Pancreas (tissue), 10 donors: ENCODE data around the gene SLC22A31. TPM values are rescaled to one million over a fixed set of nuclear protein-coding genes. Genes with fewer than 3 reads are reported as not detected.
"Not testable (repeated sequence)": the region's sequence is repeated elsewhere in the genome, so short reads cannot be mapped to it uniquely, and the experiment has no call there.

Experiments used
- ATAC-seq, 4 donors: fragments of 200-7000 bp; cut with Tn5 transposase; one replicate each; pipeline versions ENCODE4 v1.8.0 to v1.9.1; 2020; ENCODE audit warnings: mild to moderate bottlenecking in 4 of 4, moderate library complexity in 4 of 4
- DNase-seq, 6 donors: peaks; one replicate each; pipeline ENCODE4 v3.0.0-alpha.2; 2020
- FAIRE-seq: peaks from 2 replicates; lab custom pipeline; 2012; peaks lifted over from hg19 to GRCh38; lab: Jason Lieb, UNC
- H3K27ac ChIP-seq, 4 donors: fragments of 200-600 bp; sonication (generic); 1 replicate in 3 of 4; 2 replicates in 1 of 4; pipeline versions ENCODE4 v1.5.0 to v1.8.0; 2020
- H3K27me3 ChIP-seq, 4 donors: fragments of 200-600 bp; one replicate each; pipeline ENCODE4 v1.8.0; 2021
- H3K36me3 ChIP-seq, 3 donors: fragments of 200-600 bp; sonication (generic) in 1 of 3; one replicate each; pipeline versions ENCODE4 v1.5.0 to v1.8.0; 2020 to 2021
- H3K4me1 ChIP-seq, 3 donors: fragments of 200-600 bp; one replicate each; pipeline ENCODE4 v1.8.0; 2021
- H3K4me3 ChIP-seq, 4 donors: fragments of 200-600 bp; sonication (generic) in 2 of 4; one replicate each; pipeline versions ENCODE4 v1.5.0 to v1.8.0; 2020 to 2021
- H3K9me3 ChIP-seq, 4 donors: fragments of 200-600 bp; one replicate each; pipeline ENCODE4 v1.8.0; 2021
- CTCF ChIP-seq, 4 donors: fragments of 200-600 bp; sonication (generic) in 3 of 4; IDR thresholded peaks; one replicate each; pipeline versions ENCODE4 v1.5.0 to v1.8.0; 2021; ENCODE audit warnings: antibody characterized with exemption in 4 of 4
- WGBS, 2 donors: extraction: QIAGEN DNeasy Blood & Tissue Kit; methylation state at CpG; one replicate each; pipeline ENCODE4 v1.1.7; 2013; 5-methylcytosine and 5-hydroxymethylcytosine counted together
- intact Hi-C, 3 donors: fragments of 100-400 bp; cut with DNase I; formaldehyde crosslinking; loops; one replicate each; pipeline versions ENCODE4 v1.11.1 to v1.14.2; 2022
- polyA plus RNA-seq, 2 donors: library from polyadenylated mRNA; stranded (reverse); fragments of 200-250 nt; gene quantifications; one replicate each; pipeline ENCODE4 v1.2.3, GENCODE V29; 2013
- total RNA-seq, 6 donors: library from RNA; stranded (reverse); fragmentation: NEBNext Ultra II Directional in 4 of 6; extraction: Animal tissue kit (Norgen Biotek cat#: 25700) in 4 of 6; gene quantifications; one replicate each; pipeline versions ENCODE4 v1.2.1 to v1.2.4, GENCODE V29; 2021 to 2023
- donor health status: healthy with polysubstance abuse.
- donor health status: DM: no; HTN: no; CAD: no; lungs with moderate emphysema.
- donor health status: DM: no; HTN: no; CAD: no.
- donor health status: control.
- donor health status: control.
- donor health status: Bipolar disorder and iron deficiency.
- donor health status: DM: yes; HTN: yes; CAD: no.
- donor health status: DM: no; HTN: no; CAD: no.
- donor health status: DM: no; HTN: no; CAD: no.
- donor health status: DM: yes; HTN: yes; CAD: no.

Gene SLC22A31
- total and polyA plus RNA-seq, 8 donors, result 0.37 to 131 (median 39.0) TPM

- no peak for FAIRE-seq
- no peak overlapping the region for H3K27ac ChIP-seq
- ATAC-seq, result no peak
- 66 to 77% methylated on average over 12 to 14 of the region's 14 CpGs for WGBS, 2 donors
- peaks cover 0 to 5% (median 0%) of the 10 kb centered on the region in 4 donors for H3K27me3 ChIP-seq
- DNase-seq, result peak in 3 of 6 donors; percentile 39 to 82 (median 52)
- no peaks in the 10 kb centered on the region for H3K36me3 ChIP-seq
- peaks cover 0 to 7% (median 4%) of the 10 kb centered on the region in 3 donors for H3K4me1 ChIP-seq
- no peaks in the 10 kb centered on the region for H3K9me3 ChIP-seq
- TF ChIP-seq CTCF (IDR thresholded peaks at IDR 0.05), result no peak
- intact Hi-C loops, result loop anchor here in 2 of 3 donors (10.0 kb wide), 2 partner anchors 355 to 435 kb away; partner anchors contain the start of gene APRT (in 1 of the 2)
- H3K4me3 ChIP-seq, result no peak overlapping the region
Observed at GRCh38 chr16:89169778-89170177, 30.6 kb downstream of the SLC22A31 start.

GRCh38 chr16:89168381-89169189 lies 31.8 kb downstream of the SLC22A31 start:
- DNase-seq (peak in 3 of 6 donors; percentile 40 to 78 (median 61)), ATAC-seq (no peak), FAIRE-seq (no peak)
- H3K9me3 ChIP-seq, result no peaks in the 10 kb centered on the region
- peaks cover 0 to 5% (median 0%) of the 10 kb centered on the region in 4 donors for H3K27me3 ChIP-seq
- H3K4me3 ChIP-seq, result no peak overlapping the region
- WGBS, 2 donors, result 39 to 47% methylated on average over 23 of the region's 23 CpGs
- peaks cover 0 to 7% (median 4%) of the 10 kb centered on the region in 3 donors for H3K4me1 ChIP-seq
- H3K27ac ChIP-seq, result no peak overlapping the region
- intact Hi-C loops, result loop anchor here in 1 of 3 donors (10.0 kb wide), 1 partner anchor 434 kb away; no protein-coding TSS in a partner anchor
- TF ChIP-seq CTCF (IDR thresholded peaks at IDR 0.05), result no peak
- H3K36me3 ChIP-seq, result no peaks in the 10 kb centered on the region

GRCh38 chr16:89167425-89167941 lies 32.9 kb downstream of the SLC22A31 start:
- DNase-seq, result peak; percentile 68 to 97 (median 87)
- intact Hi-C loops, result loop anchor here in 1 of 3 donors (10.0 kb wide), 1 partner anchor 433 kb away; no protein-coding TSS in a partner anchor
- H3K4me3 ChIP-seq, result no peak overlapping the region
- WGBS, 2 donors, result 9% methylated on average over 18 of the region's 18 CpGs
- no peaks in the 10 kb centered on the region for H3K36me3 ChIP-seq
- H3K27me3 ChIP-seq, result peaks cover 0 to 5% (median 0%) of the 10 kb centered on the region in 4 donors
- no peak for FAIRE-seq
- H3K4me1 ChIP-seq, result peaks cover 0 to 7% (median 4%) of the 10 kb centered on the region in 3 donors
- no peaks in the 10 kb centered on the region for H3K9me3 ChIP-seq
- TF ChIP-seq CTCF (IDR thresholded peaks at IDR 0.05), result peak; percentile 73 to 76 (median 76)
- ATAC-seq, result peak; percentile 28 to 73 (median 64)
- no peak overlapping the region for H3K27ac ChIP-seq

GRCh38 chr16:89166696-89167424 lies 33.5 kb downstream of the SLC22A31 start:
- peaks cover 0 to 7% (median 4%) of the 10 kb centered on the region in 3 donors for H3K4me1 ChIP-seq
- H3K27me3 ChIP-seq, result peaks cover 0 to 5% (median under 1%) of the 10 kb centered on the region in 4 donors
- no peak overlapping the region for H3K27ac ChIP-seq
- H3K36me3 ChIP-seq, result no peaks in the 10 kb centered on the region
- no peaks in the 10 kb centered on the region for H3K9me3 ChIP-seq
- 42 to 46% methylated on average over 18 of the region's 18 CpGs for WGBS, 2 donors
- DNase-seq, result peak in 2 of 6 donors; percentile 30 to 61
- ATAC-seq, result no peak
- FAIRE-seq, result no peak
- no peak for TF ChIP-seq CTCF (IDR thresholded peaks at IDR 0.05)
- H3K4me3 ChIP-seq, result no peak overlapping the region
- intact Hi-C loops, result loop anchor here in 1 of 3 donors (10.0 kb wide), 1 partner anchor 432 kb away; no protein-coding TSS in a partner anchor

GRCh38 chr16:89165681-89165979 lies 34.7 kb downstream of the SLC22A31 start:
- not testable (repeated sequence) for H3K36me3 ChIP-seq, H3K4me3 ChIP-seq, FAIRE-seq, H3K9me3 ChIP-seq, H3K4me1 ChIP-seq, ATAC-seq, H3K27me3 ChIP-seq, H3K27ac ChIP-seq, DNase-seq
- intact Hi-C loops, result loop anchor here in 1 of 3 donors (10.0 kb wide), 1 partner anchor 431 kb away; no protein-coding TSS in a partner anchor
- 42 to 45% methylated on average over 10 of the region's 10 CpGs for WGBS, 2 donors
